Measurements from ENCODE around the gene CCDC120.
A peak's percentile ranks its signal among the peaks of the same experiment; 100 is the strongest.

Gene CCDC120

GRCh38 chrX:49101629-49101984, 42.8 kb downstream of the CCDC120 start:
- DNase-seq (ENCODE audit: low spot score in 2 of 2): no peak
- H3K27me3 ChIP-seq (ENCODE audit: low read depth): no peaks in the 10 kb centered on the region
- peaks cover 13% of the 10 kb centered on the region for H3K4me1 ChIP-seq
- in situ Hi-C loops (cut with MboI; ENCODE audit: low sequenced_read_pairs): loop anchor here (10.0 kb wide), 1 partner anchor 117 kb away; no protein-coding TSS in a partner anchor
- no peaks in the 10 kb centered on the region for H3K9me3 ChIP-seq
- H3K36me3 ChIP-seq (replicated peaks): no peaks in the 10 kb centered on the region
- H3K4me3 ChIP-seq: peak overlapping the region; percentile 82

GRCh38 chrX:49102190-49102589, 43.4 kb downstream of the CCDC120 start:
- Histone ChIP-seq H3K27me3 (ENCODE audit: low read depth) (no peaks in the 10 kb centered on the region), H3K4me3 (no peak overlapping the region), H3K9me3 (no peaks in the 10 kb centered on the region), H3K4me1 (peaks cover 13% of the 10 kb centered on the region), H3K36me3 (replicated peaks) (no peaks in the 10 kb centered on the region)
- in situ Hi-C loops (cut with MboI; ENCODE audit: low sequenced_read_pairs): loop anchor here (10.0 kb wide), 1 partner anchor 117 kb away; no protein-coding TSS in a partner anchor
- no peak for DNase-seq (ENCODE audit: low spot score in 2 of 2)

DNA sequence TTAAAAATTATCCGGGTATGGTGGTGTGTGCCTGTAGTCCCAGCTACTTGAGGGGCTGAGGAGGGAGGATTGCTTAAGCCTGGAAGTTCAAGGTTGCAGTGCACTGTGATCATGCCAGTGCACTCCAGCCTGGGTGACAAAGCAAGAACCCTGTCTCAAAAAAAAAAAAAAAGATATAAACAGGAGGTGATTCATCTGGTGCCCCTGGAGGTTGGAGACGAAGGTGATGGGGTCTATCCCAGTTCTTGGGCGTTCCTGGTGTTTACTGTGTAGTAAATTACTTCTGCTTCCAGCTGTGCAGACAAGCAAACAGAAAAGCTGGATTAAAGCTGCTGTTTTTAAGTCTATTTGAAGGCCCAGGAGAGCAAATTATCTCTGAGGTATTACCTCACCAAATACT, 44.8 kb downstream of the CCDC120 start:
- in situ Hi-C loops (cut with MboI; ENCODE audit: low sequenced_read_pairs): loop anchor here (10.0 kb wide), 1 partner anchor 119 kb away; no protein-coding TSS in a partner anchor
- Histone ChIP-seq H3K9me3 (no peaks in the 10 kb centered on the region), H3K36me3 (replicated peaks) (no peaks in the 10 kb centered on the region; the same call in 1 of the 2 replicates), H3K27me3 (ENCODE audit: low read depth) (no peaks in the 10 kb centered on the region), H3K4me1 (peaks cover 13% of the 10 kb centered on the region), H3K4me3 (no peak overlapping the region)
- no peak for DNase-seq (ENCODE audit: low spot score in 2 of 2)

DNA sequence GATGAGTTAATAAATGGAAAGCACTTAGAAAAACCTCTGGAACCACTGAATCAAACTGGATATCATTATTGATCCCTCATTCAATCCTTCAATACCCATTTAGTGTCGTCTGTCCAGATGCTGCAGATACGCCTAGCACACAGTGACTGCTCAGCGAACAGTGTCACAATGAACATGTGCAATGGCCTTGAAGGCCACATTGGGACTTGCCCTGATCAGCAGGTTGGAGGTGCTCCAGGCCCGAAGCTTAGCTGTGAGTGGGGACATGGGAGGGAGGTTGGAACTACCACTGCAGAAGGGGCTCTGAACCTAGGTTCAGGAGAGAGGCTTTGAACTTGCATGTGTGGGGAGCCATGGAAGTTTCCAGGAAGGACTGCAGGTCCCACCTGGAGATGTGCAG, 47.5 kb downstream of the CCDC120 start:
- Histone ChIP-seq H3K9me3 (no peaks in the 10 kb centered on the region), H3K36me3 (replicated peaks) (peaks cover 7% of the 10 kb centered on the region), H3K4me1 (peaks cover 6% of the 10 kb centered on the region), H3K27me3 (ENCODE audit: low read depth) (no peaks in the 10 kb centered on the region), H3K4me3 (no peak overlapping the region)
- in situ Hi-C loops (cut with MboI; ENCODE audit: low sequenced_read_pairs): loop anchor here (10.0 kb wide), 1 partner anchor 121 kb away; no protein-coding TSS in a partner anchor
- DNase-seq (ENCODE audit: low spot score in 2 of 2): no peak

DNA sequence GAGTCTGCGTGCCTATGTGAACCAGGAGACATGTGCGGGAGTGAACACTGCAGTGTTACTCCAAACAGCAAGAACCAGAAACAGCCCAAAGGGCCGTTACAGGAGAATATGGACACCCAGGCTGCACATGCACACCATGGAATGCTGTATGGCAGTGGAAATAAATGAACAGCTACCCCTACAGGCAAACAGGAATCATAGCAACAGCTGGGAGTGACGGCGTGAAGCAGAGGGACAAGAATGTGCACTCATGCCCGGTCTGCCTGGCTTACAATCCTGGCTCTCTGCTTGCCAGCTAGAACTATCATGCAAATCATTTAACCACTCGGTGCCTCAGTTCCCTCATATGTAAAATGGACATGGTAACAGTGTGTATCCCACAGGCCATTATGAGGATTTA, 48.1 kb downstream of the CCDC120 start:
- Histone ChIP-seq H3K4me1 (no peaks in the 10 kb centered on the region), H3K27me3 (ENCODE audit: low read depth) (no peaks in the 10 kb centered on the region), H3K36me3 (replicated peaks) (peaks cover 10% of the 10 kb centered on the region), H3K9me3 (no peaks in the 10 kb centered on the region), H3K4me3 (no peak overlapping the region)
- DNase-seq (ENCODE audit: low spot score in 2 of 2): peak; percentile 33 to 55
- in situ Hi-C loops (cut with MboI; ENCODE audit: low sequenced_read_pairs): loop anchor here (10.0 kb wide), 1 partner anchor 122 kb away; no protein-coding TSS in a partner anchor

- peaks cover 25% of the 10 kb centered on the region for H3K36me3 ChIP-seq (replicated peaks)
- H3K9me3 ChIP-seq: no peaks in the 10 kb centered on the region
- H3K4me3 ChIP-seq: no peak overlapping the region
- DNase-seq (ENCODE audit: low spot score in 2 of 2): no peak
- in situ Hi-C loops (cut with MboI; ENCODE audit: low sequenced_read_pairs): loop anchor here (10.0 kb wide), 1 partner anchor 124 kb away; no protein-coding TSS in a partner anchor
- no peaks in the 10 kb centered on the region for H3K4me1 ChIP-seq
- no peaks in the 10 kb centered on the region for H3K27me3 ChIP-seq (ENCODE audit: low read depth)
Measured at GRCh38 chrX:49108641-49109040, 49.8 kb downstream of the CCDC120 start.

- Histone ChIP-seq H3K4me3 (no peak overlapping the region), H3K9me3 (no peaks in the 10 kb centered on the region), H3K36me3 (replicated peaks) (peaks cover 30% of the 10 kb centered on the region), H3K27me3 (ENCODE audit: low read depth) (no peaks in the 10 kb centered on the region), H3K4me1 (no peaks in the 10 kb centered on the region)
- no peak for DNase-seq (ENCODE audit: low spot score in 2 of 2)
- in situ Hi-C loops (cut with MboI; ENCODE audit: low sequenced_read_pairs): no loop called here
Measured at GRCh38 chrX:49110417-49110816, 51.6 kb downstream of the CCDC120 start.

DNA sequence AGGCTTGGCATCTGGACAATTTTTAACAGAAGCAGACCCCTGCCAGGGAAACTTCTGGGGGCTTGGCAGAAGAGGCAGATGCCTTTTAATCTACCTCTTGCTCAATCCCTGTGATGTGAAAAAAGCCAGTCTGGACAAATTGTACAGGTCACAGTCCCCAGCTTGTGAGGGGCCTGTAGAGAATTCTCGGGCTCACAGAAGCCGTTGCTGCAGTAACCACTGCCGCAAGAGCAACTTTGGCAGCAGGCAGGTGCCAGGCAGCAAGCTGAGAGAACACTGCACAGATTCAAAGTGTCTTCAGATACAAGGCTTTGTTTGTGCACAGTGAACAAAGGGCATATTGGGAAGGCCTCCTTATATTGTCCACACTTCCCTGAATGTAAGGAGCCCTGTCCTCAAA, 53.0 kb downstream of the CCDC120 start:
- no peak for DNase-seq (ENCODE audit: low spot score in 2 of 2)
- Histone ChIP-seq H3K4me3 (no peak overlapping the region), H3K9me3 (no peaks in the 10 kb centered on the region), H3K27me3 (ENCODE audit: low read depth) (no peaks in the 10 kb centered on the region), H3K36me3 (replicated peaks) (peaks cover 44% of the 10 kb centered on the region), H3K4me1 (no peaks in the 10 kb centered on the region)
- in situ Hi-C loops (cut with MboI; ENCODE audit: low sequenced_read_pairs): no loop called here

DNA sequence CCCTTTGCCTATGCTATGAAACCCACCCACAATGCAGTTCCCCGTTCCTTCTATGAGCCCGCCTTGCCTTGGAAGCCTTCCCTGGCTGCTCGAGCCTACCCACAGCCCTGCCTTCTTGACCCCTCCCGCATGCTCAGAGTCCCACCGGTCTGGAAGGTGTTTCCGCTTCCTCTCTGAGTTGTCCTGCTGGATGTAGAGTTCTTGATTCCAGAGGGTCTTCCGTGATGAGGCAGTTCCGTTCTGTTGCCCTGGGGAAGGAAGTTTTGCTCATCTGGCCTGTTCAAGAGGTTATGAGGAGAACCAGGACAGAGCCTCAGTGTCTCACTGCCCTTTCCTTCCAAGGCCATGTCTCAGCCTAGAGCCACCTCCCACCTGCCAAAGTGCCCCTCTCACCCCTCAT, 57.3 kb downstream of the CCDC120 start:
- H3K9me3 ChIP-seq: no peaks in the 10 kb centered on the region
- no peak overlapping the region for H3K4me3 ChIP-seq
- no peak for DNase-seq (ENCODE audit: low spot score in 2 of 2)
- no peaks in the 10 kb centered on the region for H3K27me3 ChIP-seq (ENCODE audit: low read depth)
- no peaks in the 10 kb centered on the region for H3K4me1 ChIP-seq
- in situ Hi-C loops (cut with MboI; ENCODE audit: low sequenced_read_pairs): no loop called here
- H3K36me3 ChIP-seq (replicated peaks): peaks cover 64% of the 10 kb centered on the region

GRCh38 chrX:49116716-49117115, 57.9 kb downstream of the CCDC120 start:
- in situ Hi-C loops (cut with MboI; ENCODE audit: low sequenced_read_pairs): no loop called here
- Histone ChIP-seq H3K4me1 (no peaks in the 10 kb centered on the region), H3K4me3 (no peak overlapping the region), H3K36me3 (replicated peaks) (peaks cover 66% of the 10 kb centered on the region), H3K27me3 (ENCODE audit: low read depth) (no peaks in the 10 kb centered on the region), H3K9me3 (no peaks in the 10 kb centered on the region)
- no peak for DNase-seq (ENCODE audit: low spot score in 2 of 2)

GRCh38 chrX:49117581-49117980, 58.8 kb downstream of the CCDC120 start:
- Histone ChIP-seq H3K4me1 (no peaks in the 10 kb centered on the region), H3K4me3 (no peak overlapping the region), H3K9me3 (no peaks in the 10 kb centered on the region), H3K36me3 (replicated peaks) (peaks cover 61% of the 10 kb centered on the region), H3K27me3 (ENCODE audit: low read depth) (no peaks in the 10 kb centered on the region)
- in situ Hi-C loops (cut with MboI; ENCODE audit: low sequenced_read_pairs): no loop called here
- no peak for DNase-seq (ENCODE audit: low spot score in 2 of 2)

Data from HAP-1 (cell line).